ENCODE data around the gene RPS6KA2.

RPS6KA2 gene

GRCh38 chr6:166442131-166442685, 184.8 kb downstream of the RPS6KA2 start:
- DNase-seq = no peak
- H3K4me1 Mint-ChIP-seq (ENCODE audit: low read depth) = peaks cover 10% of the 10 kb centered on the region
- no peak overlapping the region for H3K27ac Mint-ChIP-seq
- H3K36me3 Mint-ChIP-seq (ENCODE audit: low read depth) = no peaks in the 10 kb centered on the region
- H3K9me3 Mint-ChIP-seq = no peaks in the 10 kb centered on the region
- H3K27me3 Mint-ChIP-seq = peaks cover 8% of the 10 kb centered on the region
- no peak overlapping the region for H3K4me3 Mint-ChIP-seq

- Mint-ChIP-seq H3K36me3 (ENCODE audit: low read depth) (no peaks in the 10 kb centered on the region), H3K4me3 (no peak overlapping the region), H3K9me3 (no peaks in the 10 kb centered on the region), H3K27ac (no peak overlapping the region), H3K27me3 (peaks cover 8% of the 10 kb centered on the region), H3K4me1 (ENCODE audit: low read depth) (peaks cover 10% of the 10 kb centered on the region)
- no peak for DNase-seq
Measured at GRCh38 chr6:166441325-166442078, 185.5 kb downstream of the RPS6KA2 start.

- no peaks in the 10 kb centered on the region for H3K36me3 Mint-ChIP-seq (ENCODE audit: low read depth)
- no peaks in the 10 kb centered on the region for H3K9me3 Mint-ChIP-seq
- DNase-seq = no peak
- no peak overlapping the region for H3K27ac Mint-ChIP-seq
- H3K4me1 Mint-ChIP-seq (ENCODE audit: low read depth) = peaks cover 16% of the 10 kb centered on the region
- H3K4me3 Mint-ChIP-seq = no peak overlapping the region
- peaks cover 8% of the 10 kb centered on the region for H3K27me3 Mint-ChIP-seq
Measured at GRCh38 chr6:166440729-166441128, 186.3 kb downstream of the RPS6KA2 start.

GRCh38 chr6:166440106-166440505, 186.9 kb downstream of the RPS6KA2 start:
- H3K9me3 Mint-ChIP-seq = no peaks in the 10 kb centered on the region
- DNase-seq = no peak

GRCh38 chr6:166439366-166440091, 187.5 kb downstream of the RPS6KA2 start:
- Mint-ChIP-seq H3K9me3 (no peaks in the 10 kb centered on the region), H3K27me3 (peaks cover 8% of the 10 kb centered on the region), H3K4me3 (no peak overlapping the region), H3K4me1 (ENCODE audit: low read depth) (peaks cover 21% of the 10 kb centered on the region), H3K27ac (no peak overlapping the region), H3K36me3 (ENCODE audit: low read depth) (no peaks in the 10 kb centered on the region)
- no peak for DNase-seq

More at GRCh38 chr6:166440106-166440505, 186.9 kb downstream of the RPS6KA2 start:
- no peak overlapping the region for H3K27ac Mint-ChIP-seq
- H3K4me3 Mint-ChIP-seq = no peak overlapping the region
- H3K36me3 Mint-ChIP-seq (ENCODE audit: low read depth) = no peaks in the 10 kb centered on the region
- peaks cover 21% of the 10 kb centered on the region for H3K4me1 Mint-ChIP-seq (ENCODE audit: low read depth)
- H3K27me3 Mint-ChIP-seq = peaks cover 8% of the 10 kb centered on the region

- DNase-seq = no peak
- no peak overlapping the region for H3K27ac Mint-ChIP-seq
- no peaks in the 10 kb centered on the region for H3K9me3 Mint-ChIP-seq
- H3K4me1 Mint-ChIP-seq (ENCODE audit: low read depth) = peaks cover 21% of the 10 kb centered on the region
- no peaks in the 10 kb centered on the region for H3K36me3 Mint-ChIP-seq (ENCODE audit: low read depth)
- no peak overlapping the region for H3K4me3 Mint-ChIP-seq
- peaks cover 8% of the 10 kb centered on the region for H3K27me3 Mint-ChIP-seq
Measured at GRCh38 chr6:166438211-166438861, 188.7 kb downstream of the RPS6KA2 start.

GRCh38 chr6:166437661-166438060, 189.4 kb downstream of the RPS6KA2 start:
- Mint-ChIP-seq H3K36me3 (ENCODE audit: low read depth) (no peaks in the 10 kb centered on the region), H3K9me3 (no peaks in the 10 kb centered on the region), H3K27me3 (peaks cover 8% of the 10 kb centered on the region), H3K4me1 (ENCODE audit: low read depth) (peaks cover 21% of the 10 kb centered on the region), H3K27ac (no peak overlapping the region), H3K4me3 (no peak overlapping the region)
- DNase-seq = no peak

GRCh38 chr6:166436195-166437139, 190.6 kb downstream of the RPS6KA2 start:
- H3K27ac Mint-ChIP-seq = peak overlapping the region; percentile 76
- H3K4me1 Mint-ChIP-seq (ENCODE audit: low read depth) = peaks cover 21% of the 10 kb centered on the region
- H3K9me3 Mint-ChIP-seq = no peaks in the 10 kb centered on the region
- no peaks in the 10 kb centered on the region for H3K36me3 Mint-ChIP-seq (ENCODE audit: low read depth)
- H3K4me3 Mint-ChIP-seq = no peak overlapping the region
- peaks cover 4% of the 10 kb centered on the region for H3K27me3 Mint-ChIP-seq
- DNase-seq = no peak

GRCh38 chr6:166435574-166435973, 191.5 kb downstream of the RPS6KA2 start:
- DNase-seq = peak; percentile 55
- Mint-ChIP-seq H3K4me1 (ENCODE audit: low read depth) (peaks cover 21% of the 10 kb centered on the region), H3K36me3 (ENCODE audit: low read depth) (no peaks in the 10 kb centered on the region), H3K4me3 (no peak overlapping the region), H3K9me3 (no peaks in the 10 kb centered on the region), H3K27me3 (peaks cover 4% of the 10 kb centered on the region), H3K27ac (peak overlapping the region; percentile 76)

- Mint-ChIP-seq H3K36me3 (ENCODE audit: low read depth) (no peaks in the 10 kb centered on the region), H3K27me3 (no peaks in the 10 kb centered on the region), H3K4me3 (no peak overlapping the region), H3K4me1 (ENCODE audit: low read depth) (peaks cover 12% of the 10 kb centered on the region), H3K9me3 (no peaks in the 10 kb centered on the region), H3K27ac (no peak overlapping the region)
- DNase-seq = no peak
Measured at GRCh38 chr6:166434336-166434735, 192.7 kb downstream of the RPS6KA2 start.

GRCh38 chr6:166433096-166433495, 194.0 kb downstream of the RPS6KA2 start:
- Mint-ChIP-seq H3K27ac (no peak overlapping the region), H3K4me3 (no peak overlapping the region), H3K36me3 (ENCODE audit: low read depth) (peaks cover 4% of the 10 kb centered on the region), H3K4me1 (ENCODE audit: low read depth) (peaks cover 11% of the 10 kb centered on the region), H3K9me3 (peaks cover 2% of the 10 kb centered on the region), H3K27me3 (no peaks in the 10 kb centered on the region)
- no peak for DNase-seq

- H3K27me3 Mint-ChIP-seq = no peaks in the 10 kb centered on the region
- no peak overlapping the region for H3K27ac Mint-ChIP-seq
- no peak overlapping the region for H3K4me3 Mint-ChIP-seq
- peaks cover under 1% of the 10 kb centered on the region for H3K4me1 Mint-ChIP-seq (ENCODE audit: low read depth)
- peaks cover 2% of the 10 kb centered on the region for H3K9me3 Mint-ChIP-seq
- peaks cover 4% of the 10 kb centered on the region for H3K36me3 Mint-ChIP-seq (ENCODE audit: low read depth)
- DNase-seq = no peak
Measured at GRCh38 chr6:166430269-166430668, 196.8 kb downstream of the RPS6KA2 start.

GRCh38 chr6:166424431-166424830, 202.6 kb downstream of the RPS6KA2 start:
- no peak overlapping the region for H3K27ac Mint-ChIP-seq
- H3K4me3 Mint-ChIP-seq = no peak overlapping the region
- H3K36me3 Mint-ChIP-seq (ENCODE audit: low read depth) = peaks cover 4% of the 10 kb centered on the region
- no peak for DNase-seq
- no peaks in the 10 kb centered on the region for H3K27me3 Mint-ChIP-seq
- peaks cover 2% of the 10 kb centered on the region for H3K9me3 Mint-ChIP-seq
- H3K4me1 Mint-ChIP-seq (ENCODE audit: low read depth) = peaks cover 22% of the 10 kb centered on the region

GRCh38 chr6:166423781-166424180, 203.3 kb downstream of the RPS6KA2 start:
- Mint-ChIP-seq H3K9me3 (peaks cover 2% of the 10 kb centered on the region), H3K27me3 (no peaks in the 10 kb centered on the region), H3K4me3 (no peak overlapping the region), H3K27ac (no peak overlapping the region), H3K36me3 (ENCODE audit: low read depth) (peaks cover 2% of the 10 kb centered on the region), H3K4me1 (ENCODE audit: low read depth) (peaks cover 28% of the 10 kb centered on the region)
- DNase-seq = no peak

All from activated T-cell treated with anti-CD3 and anti-CD28 coated beads, Interleukin-2, amount 50 U/mL, for 24 hours (primary cell).